Activated CD4-positive, alpha-beta T cell treated with anti-CD3 and anti-CD28 coated beads, Interleukin-2, amount 50 U/mL, for 16 hours (primary cell): ENCODE measurements around the gene GGN.
"Not testable (repeated sequence)": the region's sequence is repeated elsewhere in the genome, so short reads cannot be mapped to it uniquely, and the experiment has no call there.

ENCODE experiments used
- DNase-seq: peaks from one replicate; pipeline ENCODE4 v3.0.0-alpha.2; 2020

Gene GGN

GRCh38 chr19:38411041-38411712, 23.3 kb upstream of the GGN start:
- DNase-seq, result no peak

- DNase-seq, result not testable (repeated sequence)
Measured at GRCh38 chr19:38410407-38410806, 22.6 kb upstream of the GGN start.

DNA sequence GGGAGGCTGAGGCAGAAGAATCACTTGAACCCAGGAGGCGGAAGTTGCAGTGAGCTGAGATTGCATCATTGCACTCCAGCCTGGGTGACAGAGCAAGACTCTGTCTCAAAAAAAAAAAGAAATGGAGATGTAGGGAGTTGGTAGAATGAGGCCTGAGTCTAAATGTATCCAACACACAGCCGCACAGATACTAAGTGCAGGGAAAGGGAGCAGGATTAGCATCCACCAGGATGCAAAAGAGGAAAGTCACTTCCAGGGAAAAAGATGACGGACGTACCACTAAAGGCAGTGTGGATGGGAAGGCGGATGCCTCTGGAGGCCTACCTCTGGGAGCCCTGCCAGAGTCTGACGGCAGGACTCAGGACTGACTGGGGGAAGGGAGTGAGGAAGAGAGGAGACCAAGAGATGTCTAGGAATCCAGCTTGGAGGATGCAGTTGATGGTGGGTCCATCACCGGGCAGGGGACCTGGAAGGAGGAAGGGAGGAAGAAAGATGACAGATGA, 21.8 kb upstream of the GGN start:
- no peak for DNase-seq

GRCh38 chr19:38405276-38405675, 17.4 kb upstream of the GGN start:
- no peak for DNase-seq

DNA sequence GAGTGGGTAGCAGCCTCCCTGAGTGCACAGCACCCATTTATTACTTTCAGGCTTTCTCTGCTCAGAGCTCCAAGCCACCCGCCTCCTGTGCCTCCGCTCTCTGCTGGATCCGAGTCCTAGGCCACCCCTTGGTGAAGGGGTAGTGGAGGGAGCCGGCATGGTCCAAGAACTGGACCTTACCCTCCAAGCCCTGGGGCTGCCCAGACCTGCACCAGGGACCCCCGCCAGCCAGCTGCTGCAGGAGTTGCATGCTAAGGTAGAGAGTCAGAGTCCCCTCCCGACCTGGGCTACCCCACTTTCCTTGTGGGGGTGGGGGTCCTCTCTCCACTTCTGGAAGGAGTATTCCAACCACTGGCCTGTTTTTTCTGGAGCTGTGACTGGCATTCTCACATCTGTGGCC, 17.0 kb upstream of the GGN start:
- no peak for DNase-seq

DNA sequence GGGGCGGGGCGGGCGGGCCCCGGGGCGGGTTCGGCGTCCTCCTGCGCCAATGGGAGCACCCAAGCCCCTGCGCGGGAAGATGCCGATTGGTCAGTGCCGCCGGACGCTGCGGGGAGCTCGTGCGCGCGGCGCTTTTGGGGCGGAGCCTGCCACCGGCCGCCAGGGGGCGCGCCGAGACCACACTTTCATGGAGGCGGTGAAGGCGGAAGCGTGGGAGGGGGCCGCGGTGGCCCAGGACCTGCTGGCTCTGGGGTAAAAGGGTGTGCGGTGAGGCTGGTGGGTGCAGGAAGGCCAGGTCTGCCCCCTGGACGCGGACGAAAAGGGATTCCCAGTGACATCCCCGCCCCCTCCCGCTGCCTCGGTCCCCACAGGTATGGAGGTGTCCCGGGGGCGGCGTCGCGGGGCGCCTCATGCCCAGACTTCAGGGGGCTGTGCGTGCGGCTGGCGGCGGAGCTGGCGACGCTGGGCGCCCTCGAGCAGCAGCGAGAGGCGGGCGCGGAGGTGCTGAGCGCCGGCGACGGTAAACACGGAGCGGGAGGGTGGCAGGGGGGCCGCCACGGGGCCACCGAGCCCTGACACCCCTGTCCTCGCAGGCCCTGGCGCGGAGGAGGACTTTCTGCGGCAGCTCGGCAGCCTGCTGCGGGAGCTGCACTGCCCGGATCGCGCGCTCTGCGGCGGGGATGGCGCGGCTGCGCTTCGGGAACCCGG, 15.3 kb upstream of the GGN start, which contains the start of gene FAM98C:
Gene FAM98C (plus strand): TSS at position 127 of the 708 bp plus-strand sequence. CDS start 61 bp downstream, at position 188.
- peak; percentile 98 for DNase-seq

- DNase-seq, result no peak
Measured at GRCh38 chr19:38402623-38402966, 14.8 kb upstream of the GGN start.

DNA sequence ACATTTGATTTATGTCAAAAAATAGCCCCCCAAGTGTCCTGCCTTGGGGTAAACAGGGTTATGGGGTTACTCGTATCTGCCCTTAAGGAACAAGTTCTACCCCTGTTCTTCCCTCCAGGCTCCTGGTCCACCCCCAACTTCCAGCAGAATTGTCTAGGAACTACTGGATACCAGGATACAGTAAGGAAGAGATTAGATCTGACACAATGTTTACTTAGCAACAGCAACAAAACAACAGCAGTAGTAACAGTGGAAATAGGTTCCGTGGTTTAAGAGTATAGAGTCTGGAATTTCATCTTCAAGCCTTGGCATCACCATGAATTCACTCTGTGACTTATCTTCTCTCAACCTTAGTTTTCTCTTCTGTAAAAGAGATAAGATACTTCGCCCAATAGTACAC, 13.3 kb upstream of the GGN start:
- no peak for DNase-seq

DNA sequence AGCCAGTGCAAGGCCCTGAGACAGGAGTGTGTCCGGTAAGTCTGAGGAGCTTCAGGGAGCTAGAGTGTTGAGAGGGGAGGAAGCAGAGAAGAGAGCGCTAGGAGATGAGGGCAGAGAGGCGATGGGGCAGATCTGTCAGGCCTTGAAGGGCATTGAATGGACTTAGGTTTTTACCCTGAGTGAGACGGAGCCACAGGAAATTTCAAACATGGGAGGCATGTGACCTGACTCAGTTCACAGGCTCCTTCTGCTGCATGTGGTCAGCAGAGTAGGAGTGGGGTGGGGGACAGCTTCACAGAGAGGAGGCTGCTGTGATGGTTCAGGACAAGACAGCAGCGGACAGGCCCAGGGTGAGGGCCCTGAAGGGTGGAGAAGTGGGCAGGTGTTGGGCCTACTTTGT, 12.5 kb upstream of the GGN start:
- DNase-seq, result no peak

DNA sequence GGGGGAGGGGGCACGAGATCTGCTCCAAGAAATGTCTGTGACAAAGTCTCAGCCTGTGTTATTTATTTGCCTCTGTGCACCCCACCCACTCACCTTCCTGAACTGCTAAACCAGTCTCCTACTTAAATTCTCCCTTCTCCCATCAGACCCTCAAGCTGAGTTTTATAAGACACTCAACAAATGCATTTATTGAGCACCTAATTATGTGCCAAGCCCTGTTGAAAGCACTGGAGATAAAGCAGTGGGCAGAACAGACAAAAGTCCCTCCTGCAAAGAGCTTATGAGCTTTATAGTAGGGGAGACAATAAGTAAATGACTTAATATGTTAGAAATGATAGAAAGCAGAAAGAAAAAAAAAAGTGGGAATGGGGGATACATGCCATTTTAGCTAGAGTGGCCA, 11.7 kb upstream of the GGN start:
- no peak for DNase-seq

- DNase-seq, result no peak
Measured at GRCh38 chr19:38399081-38399480, 11.2 kb upstream of the GGN start.

GRCh38 chr19:38395381-38396114, 7.7 kb upstream of the GGN start:
- peak; percentile 56 for DNase-seq

DNA sequence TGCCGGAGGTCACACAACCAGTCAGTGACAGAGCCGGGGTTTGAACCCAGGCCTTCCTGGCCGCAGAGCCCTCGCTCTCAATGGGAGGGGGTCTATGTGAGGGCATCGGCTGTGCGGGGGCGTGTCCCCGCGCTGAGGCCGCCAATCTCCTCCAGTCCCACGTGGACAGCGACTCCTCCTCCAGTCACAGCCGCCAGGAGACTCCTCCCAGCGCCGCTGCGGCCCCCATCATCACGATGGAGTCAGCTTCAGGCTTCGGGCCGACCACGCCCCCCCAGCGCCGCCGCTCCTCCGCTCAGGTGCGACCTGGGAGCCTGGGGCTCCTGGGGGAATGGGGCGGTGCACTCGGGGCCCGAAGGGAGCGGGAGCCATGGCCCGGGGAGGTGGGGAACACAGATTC, 6.7 kb upstream of the GGN start:
- DNase-seq, result peak; percentile 86

DNA sequence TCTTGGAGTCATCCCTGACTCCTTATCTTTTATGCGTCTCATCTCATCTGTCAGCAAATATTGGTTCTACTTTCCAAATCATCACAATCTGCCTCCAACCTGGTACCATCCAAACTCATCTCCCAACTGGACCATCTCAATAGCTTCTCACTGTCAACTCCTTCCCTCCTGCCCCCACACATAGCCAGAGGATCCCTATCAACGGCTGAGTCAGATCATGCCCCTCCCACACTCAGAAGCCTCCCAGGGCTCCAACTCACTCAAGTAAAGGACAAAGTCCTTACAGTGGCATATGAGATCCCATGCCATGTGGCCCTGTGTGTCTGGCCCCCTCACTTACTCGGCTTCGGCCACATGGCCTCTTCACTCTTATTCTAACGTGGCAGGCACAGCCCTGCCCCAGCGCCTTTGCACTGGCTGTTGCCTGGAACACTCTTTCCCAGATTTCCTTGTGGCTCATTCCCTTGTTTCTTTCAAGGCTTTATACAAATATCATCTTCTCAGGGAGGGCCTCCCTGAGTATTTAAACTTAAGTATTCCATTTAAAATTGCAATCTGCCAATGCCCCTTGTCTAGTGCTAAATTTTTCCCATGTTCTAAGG, 5.0 kb upstream of the GGN start:
- DNase-seq, result no peak

DNA sequence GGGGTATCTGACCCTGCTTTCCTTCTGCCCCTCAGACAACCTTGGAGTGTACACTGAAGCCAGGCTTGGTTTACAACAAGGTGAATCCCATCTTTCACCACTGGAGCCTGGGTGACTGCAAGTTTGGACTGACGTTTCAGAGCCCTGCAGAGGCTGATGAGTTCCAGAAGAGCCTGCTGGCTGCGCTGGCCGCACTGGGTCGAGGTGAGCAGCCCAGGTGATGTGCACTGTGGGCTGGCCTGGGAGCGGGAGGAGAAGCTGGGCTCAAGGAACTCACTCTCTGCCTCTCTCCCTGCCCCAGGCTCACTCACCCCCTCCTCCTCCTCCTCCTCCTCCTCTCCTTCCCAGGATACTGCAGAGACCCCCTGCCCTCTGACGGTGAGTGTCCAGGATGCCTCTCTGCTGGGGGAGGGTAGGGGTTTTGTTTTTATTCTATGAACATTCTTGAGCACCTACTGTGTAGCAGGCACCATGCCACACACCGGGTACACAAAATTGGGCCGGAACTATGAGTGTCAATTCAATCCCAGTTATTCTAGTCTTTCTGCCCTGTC, 4.2 kb upstream of the GGN start:
- DNase-seq, result no peak

DNA sequence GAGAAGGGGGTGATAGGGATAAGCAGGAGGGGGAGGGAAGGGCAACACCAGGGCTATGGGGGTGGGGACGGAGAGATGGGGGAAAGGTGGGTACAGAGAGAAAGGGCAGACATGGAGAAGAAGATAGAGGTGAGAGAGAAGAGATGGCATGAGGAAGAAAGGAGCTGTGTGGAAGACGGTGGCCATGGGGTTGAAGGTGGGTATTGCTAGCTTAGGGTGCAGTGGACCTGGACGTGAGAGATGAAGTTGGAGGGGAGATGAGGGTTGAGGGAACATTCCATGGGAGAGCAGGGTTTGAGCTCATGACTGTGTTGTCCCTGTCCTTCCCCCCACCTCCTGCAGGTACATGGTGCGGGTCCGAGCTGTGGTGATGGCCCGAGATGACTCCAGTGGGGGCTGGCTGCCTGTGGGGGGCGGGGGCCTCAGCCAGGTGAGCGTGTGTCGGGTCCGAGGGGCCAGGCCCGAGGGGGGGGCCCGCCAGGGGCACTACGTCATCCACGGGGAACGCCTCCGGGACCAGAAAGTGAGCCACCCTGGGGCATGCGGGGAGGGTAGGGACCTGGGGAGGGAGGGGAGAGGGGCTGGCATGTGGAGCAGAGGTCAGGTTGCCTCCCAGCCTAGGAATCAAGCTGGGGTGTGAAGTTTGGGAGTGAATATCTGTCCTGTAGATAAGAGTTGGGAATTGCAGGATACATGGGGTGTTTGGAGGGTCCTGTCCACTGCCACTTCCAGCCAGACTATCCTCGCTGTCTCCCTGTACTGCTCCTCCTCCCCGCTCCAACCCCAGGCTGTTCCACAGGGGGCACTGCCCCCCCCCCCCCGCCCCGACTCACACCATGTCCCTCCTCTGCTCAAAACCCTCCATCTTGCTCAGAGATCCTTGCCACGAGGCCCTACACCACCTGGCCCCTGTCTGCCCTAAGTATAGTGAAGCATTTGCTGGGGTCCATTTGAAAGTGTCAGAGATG, 2.4 kb upstream of the GGN start:
- DNase-seq, result no peak

DNA sequence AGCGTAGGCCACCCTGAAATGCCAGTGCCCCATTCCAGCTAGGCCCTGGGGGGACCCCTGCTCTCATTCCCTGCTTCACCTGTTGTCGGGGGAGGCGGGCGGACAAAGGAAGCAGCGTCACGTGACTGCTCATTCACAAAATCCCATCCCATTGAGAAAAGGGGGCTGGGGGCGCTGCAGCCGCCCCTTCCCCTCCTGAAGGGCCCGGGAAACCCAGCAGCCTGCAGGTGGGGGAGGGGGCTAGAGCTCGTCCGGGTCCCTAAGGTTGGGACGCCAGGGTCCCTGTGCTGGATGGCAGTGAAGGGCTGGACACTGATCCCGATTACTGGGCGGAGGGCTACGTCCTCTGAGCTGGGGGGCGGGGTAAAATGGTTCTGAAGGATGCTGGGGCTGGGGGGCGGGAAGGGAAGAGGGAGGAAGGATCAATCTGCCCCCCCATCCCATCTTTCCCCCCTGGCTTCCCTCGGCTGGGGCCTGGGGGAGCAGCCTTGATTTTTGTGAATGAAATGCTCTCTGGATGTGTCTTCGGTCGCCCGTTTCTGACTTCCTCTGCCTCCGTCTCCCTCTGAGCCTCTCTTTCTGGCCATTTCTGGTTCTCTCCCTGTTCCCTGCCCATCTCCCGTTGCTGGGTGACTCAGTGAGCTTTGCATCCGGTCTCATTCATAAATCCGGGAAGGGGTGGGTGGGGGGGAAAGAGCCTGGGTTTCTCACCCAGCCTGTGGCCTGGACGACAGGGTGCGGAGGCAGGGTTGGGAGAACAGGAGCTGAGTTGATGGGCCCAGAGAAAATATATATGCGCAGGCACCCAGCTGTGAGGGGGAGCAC, 1.5 kb upstream of the GGN start:
- no peak for DNase-seq

- DNase-seq, result no peak
Measured at GRCh38 chr19:38388349-38389100, 691 bp upstream of the GGN start, which contains the start of gene SPRED3. Gene SPRED3, plus strand, starts transcription at chr19:38388697. Its CDS starts 1,606 bp downstream, at chr19:38390303.

DNA sequence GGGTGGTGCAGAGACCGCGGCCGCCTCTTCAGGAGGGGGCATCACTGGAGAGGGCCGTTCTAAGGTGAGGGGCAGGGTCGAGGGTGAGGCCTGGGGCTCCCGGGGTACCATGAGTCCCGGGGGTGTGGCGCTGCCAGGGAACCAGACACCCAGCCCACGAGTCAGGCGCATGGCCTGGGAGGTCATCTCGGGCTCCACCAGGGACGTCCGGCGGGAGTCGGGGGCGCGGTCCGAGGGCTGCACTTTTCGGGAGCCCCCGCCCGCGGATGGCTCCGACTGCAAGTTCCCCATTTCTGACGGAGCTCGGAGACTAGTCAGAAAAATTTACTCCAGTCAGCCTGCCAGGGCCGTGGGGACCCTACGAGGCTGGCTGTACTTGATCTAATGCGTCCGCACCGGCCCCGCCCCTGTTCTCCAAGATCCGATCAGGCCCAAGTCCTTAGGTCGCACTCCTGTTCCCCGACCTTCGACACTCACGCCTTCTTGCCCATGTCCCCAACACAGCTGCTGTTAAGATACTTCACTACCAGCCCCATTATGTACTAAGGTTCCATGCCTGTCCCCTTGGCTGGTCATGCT, 774 bp downstream of the GGN start:
- DNase-seq, result no peak
